ENCODE measurements around the gene QRICH1.

- TF ChIP-seq MED1 (CRISPR knock-in tag; IDR thresholded peaks at IDR 0.05), result no peak
- TF ChIP-seq BRCA1 (CRISPR knock-in tag; IDR thresholded peaks at IDR 0.05), result no peak
- TF ChIP-seq USF2 (IDR thresholded peaks at IDR 0.05; ENCODE audit: low read depth, low read length), result no peak
- TF ChIP-seq USF2 (CRISPR knock-in tag; IDR thresholded peaks at IDR 0.05; ENCODE audit: borderline replicate concordance), result no peak
- TF ChIP-seq ZBTB34 (CRISPR knock-in tag; IDR thresholded peaks at IDR 0.05), result no peak
- TF ChIP-seq HMGXB4 (CRISPR knock-in tag; IDR thresholded peaks at IDR 0.05; ENCODE audit: borderline replicate concordance in 1 of 2, low read depth in 1 of 2), result no peak
Measured at GRCh38 chr3:49020330-49021212, 73.3 kb downstream of the QRICH1 start.

Measured in HepG2 (cell line).